ENCODE results near the gene MCTP1.

Gene MCTP1

GRCh38 chr5:94802450-94802849 is 482.4 kb downstream of the MCTP1 start:
- H3K9me2 ChIP-seq (replicated peaks; ENCODE audit: low read depth, low read length), result no peaks in the 10 kb centered on the region
- H3K4me1 ChIP-seq (ENCODE audit: insufficient read depth, low read length, poor library complexity, severe bottlenecking), result no peaks in the 10 kb centered on the region
- H3F3A ChIP-seq (ENCODE audit: low read depth), result no peaks in the 10 kb centered on the region
- no peak overlapping the region for H3K4me3 ChIP-seq (ENCODE audit: low read length, poor library complexity, severe bottlenecking)
- H3K9ac ChIP-seq (ENCODE audit: low read depth, low read length, poor library complexity, severe bottlenecking), result no peak overlapping the region
- H4K20me1 ChIP-seq (ENCODE audit: insufficient read depth, low read length, poor library complexity, severe bottlenecking), result no peaks in the 10 kb centered on the region
- H3K27me3 ChIP-seq (ENCODE audit: insufficient read depth, low read length, poor library complexity, severe bottlenecking), result no peaks in the 10 kb centered on the region
- no peak overlapping the region for H2AFZ ChIP-seq (ENCODE audit: low read length)
- no peak for TF ChIP-seq EZH2phosphoT487 (IDR thresholded peaks at IDR 0.05; ENCODE audit: borderline replicate concordance)
- TF ChIP-seq, protein P1, sequence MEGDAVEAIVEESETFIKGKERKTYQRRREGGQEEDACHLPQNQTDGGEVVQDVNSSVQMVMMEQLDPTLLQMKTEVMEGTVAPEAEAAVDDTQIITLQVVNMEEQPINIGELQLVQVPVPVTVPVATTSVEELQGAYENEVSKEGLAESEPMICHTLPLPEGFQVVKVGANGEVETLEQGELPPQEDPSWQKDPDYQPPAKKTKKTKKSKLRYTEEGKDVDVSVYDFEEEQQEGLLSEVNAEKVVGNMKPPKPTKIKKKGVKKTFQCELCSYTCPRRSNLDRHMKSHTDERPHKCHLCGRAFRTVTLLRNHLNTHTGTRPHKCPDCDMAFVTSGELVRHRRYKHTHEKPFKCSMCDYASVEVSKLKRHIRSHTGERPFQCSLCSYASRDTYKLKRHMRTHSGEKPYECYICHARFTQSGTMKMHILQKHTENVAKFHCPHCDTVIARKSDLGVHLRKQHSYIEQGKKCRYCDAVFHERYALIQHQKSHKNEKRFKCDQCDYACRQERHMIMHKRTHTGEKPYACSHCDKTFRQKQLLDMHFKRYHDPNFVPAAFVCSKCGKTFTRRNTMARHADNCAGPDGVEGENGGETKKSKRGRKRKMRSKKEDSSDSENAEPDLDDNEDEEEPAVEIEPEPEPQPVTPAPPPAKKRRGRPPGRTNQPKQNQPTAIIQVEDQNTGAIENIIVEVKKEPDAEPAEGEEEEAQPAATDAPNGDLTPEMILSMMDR (conservative IDR thresholded peaks at IDR 0.05; ENCODE audit: low read length), result no peak
- H3K9me3 ChIP-seq (ENCODE audit: insufficient read depth, low read depth, low read length), result no peaks in the 10 kb centered on the region
- no peak overlapping the region for H3K4me2 ChIP-seq (ENCODE audit: low read depth, low read length, poor library complexity, severe bottlenecking)
- no peaks in the 10 kb centered on the region for H3K36me3 ChIP-seq (ENCODE audit: insufficient read depth, low read length)
- H3K79me2 ChIP-seq (ENCODE audit: insufficient read depth, low read length), result no peaks in the 10 kb centered on the region

GRCh38 chr5:94796586-94796985 is 488.3 kb downstream of the MCTP1 start:
- H3K4me3 ChIP-seq (ENCODE audit: low read length, poor library complexity, severe bottlenecking), result no peak overlapping the region
- no peaks in the 10 kb centered on the region for H4K20me1 ChIP-seq (ENCODE audit: insufficient read depth, low read length, poor library complexity, severe bottlenecking)
- H3K27me3 ChIP-seq (ENCODE audit: insufficient read depth, low read length, poor library complexity, severe bottlenecking), result no peaks in the 10 kb centered on the region
- no peak overlapping the region for H2AFZ ChIP-seq (ENCODE audit: low read length)
- no peaks in the 10 kb centered on the region for H3K9me2 ChIP-seq (replicated peaks; ENCODE audit: low read depth, low read length)
- 0 out of 2 replicates have a peak, but pooled peaks cover 8% of the 10 kb centered on the region for H3F3A ChIP-seq (ENCODE audit: low read depth)
- H3K79me2 ChIP-seq (ENCODE audit: insufficient read depth, low read length), result no peaks in the 10 kb centered on the region
- no peaks in the 10 kb centered on the region for H3K9me3 ChIP-seq (ENCODE audit: insufficient read depth, low read depth, low read length)
- H3K9ac ChIP-seq (ENCODE audit: low read depth, low read length, poor library complexity, severe bottlenecking), result no peak overlapping the region
- TF ChIP-seq, protein P1 (conservative IDR thresholded peaks at IDR 0.05; ENCODE audit: low read length), result no peak
- no peak for TF ChIP-seq EZH2phosphoT487 (IDR thresholded peaks at IDR 0.05; ENCODE audit: borderline replicate concordance)
- no peak overlapping the region for H3K4me2 ChIP-seq (ENCODE audit: low read depth, low read length, poor library complexity, severe bottlenecking)
- H3K36me3 ChIP-seq (ENCODE audit: insufficient read depth, low read length), result no peaks in the 10 kb centered on the region
- H3K4me1 ChIP-seq (ENCODE audit: insufficient read depth, low read length, poor library complexity, severe bottlenecking), result peaks cover 42% of the 10 kb centered on the region

GRCh38 chr5:94793816-94794198 is 491.1 kb downstream of the MCTP1 start:
- no peaks in the 10 kb centered on the region for H3K36me3 ChIP-seq (ENCODE audit: insufficient read depth, low read length)
- H3K4me1 ChIP-seq (ENCODE audit: insufficient read depth, low read length, poor library complexity, severe bottlenecking), result peaks cover 45% of the 10 kb centered on the region
- 0 out of 2 replicates have a peak, but pooled peaks cover 8% of the 10 kb centered on the region for H3F3A ChIP-seq (ENCODE audit: low read depth)
- H3K4me3 ChIP-seq (ENCODE audit: low read length, poor library complexity, severe bottlenecking), result peak overlapping the region; percentile 50
- no peaks in the 10 kb centered on the region for H3K9me2 ChIP-seq (replicated peaks; ENCODE audit: low read depth, low read length)
- no peaks in the 10 kb centered on the region for H3K27me3 ChIP-seq (ENCODE audit: insufficient read depth, low read length, poor library complexity, severe bottlenecking)
- no peaks in the 10 kb centered on the region for H3K79me2 ChIP-seq (ENCODE audit: insufficient read depth, low read length)
- peak overlapping the region; percentile 48 for H3K9ac ChIP-seq (ENCODE audit: low read depth, low read length, poor library complexity, severe bottlenecking)
- peak overlapping the region; percentile 3; the same call in 1 of the 2 replicates for H2AFZ ChIP-seq (ENCODE audit: low read length)
- no peaks in the 10 kb centered on the region for H3K9me3 ChIP-seq (ENCODE audit: insufficient read depth, low read depth, low read length)
- TF ChIP-seq, protein P1 (conservative IDR thresholded peaks at IDR 0.05; ENCODE audit: low read length), result no peak
- TF ChIP-seq EZH2phosphoT487 (IDR thresholded peaks at IDR 0.05; ENCODE audit: borderline replicate concordance), result no peak
- peak overlapping the region; percentile 76 for H3K4me2 ChIP-seq (ENCODE audit: low read depth, low read length, poor library complexity, severe bottlenecking)
- no peaks in the 10 kb centered on the region for H4K20me1 ChIP-seq (ENCODE audit: insufficient read depth, low read length, poor library complexity, severe bottlenecking)
